Neural progenitor cell (in vitro differentiated cells): Measurements from ENCODE around the gene RBFA. TPM values are rescaled to one million over a fixed set of nuclear protein-coding genes. Genes with fewer than 3 reads are reported as not detected.

ENCODE experiments used
- DNase-seq: peaks from one replicate; pipeline ENCODE4 v3.0.0-alpha.2; 2016; ENCODE audit warnings: low spot score
- H2AFZ ChIP-seq: fragments of 200-600 bp; sonication (generic); replicated peaks from 2 replicates; pipeline ENCODE4 v1.6.1; 2016; ENCODE audit warnings: antibody characterized with exemption
- H3F3A ChIP-seq: fragments of 200-600 bp; sonication (generic); 2 replicates; pipeline ENCODE4 v1.6.1; 2016; ENCODE audit warnings: antibody characterized with exemption, low read depth
- H3K27ac ChIP-seq: fragments of 200-600 bp; sonication (generic); 2 replicates; pipeline ENCODE4 v1.5.1; 2016; ENCODE audit warnings: mild to moderate bottlenecking
- H3K27me3 ChIP-seq: fragments of 200-600 bp; sonication (generic); 2 replicates; pipeline ENCODE4 v1.6.1; 2016; ENCODE audit warnings: mild to moderate bottlenecking, moderate library complexity
- H3K36me3 ChIP-seq: fragments of 200-600 bp; sonication (generic); 2 replicates; pipeline ENCODE4 v1.5.1; 2016
- H3K4me1 ChIP-seq: fragments of 200-600 bp; sonication (generic); 2 replicates; pipeline ENCODE4 v1.6.1; 2016; ENCODE audit warnings: mixed run types
- H3K4me2 ChIP-seq: fragments of 200-600 bp; sonication (generic); 2 replicates; pipeline ENCODE4 v1.6.1; 2016
- H3K4me3 ChIP-seq: fragments of 200-600 bp; sonication (generic); 2 replicates; pipeline ENCODE4 v1.5.1; 2016
- H3K79me2 ChIP-seq: fragments of 200-600 bp; sonication (generic); 2 replicates; pipeline ENCODE4 v1.6.1; 2016; ENCODE audit warnings: low read depth
- H3K9ac ChIP-seq: fragments of 200-600 bp; sonication (generic); 2 replicates; pipeline ENCODE4 v1.6.1; 2016
- H3K9me3 ChIP-seq: fragments of 200-600 bp; sonication (generic); 2 replicates; pipeline ENCODE4 v1.5.1; 2016; ENCODE audit warnings: low read depth
- H4K20me1 ChIP-seq: fragments of 200-600 bp; sonication (generic); 2 replicates; pipeline ENCODE4 v1.6.1; 2016; ENCODE audit warnings: low read depth
- H3K27ac Mint-ChIP-seq: 3 replicates; pipeline ENCODE4 v1.8.0; 2021; ENCODE audit warnings: mixed read lengths
- H3K27me3 Mint-ChIP-seq: 2 replicates; pipeline ENCODE4 v1.8.0; 2022; ENCODE audit warnings: low read depth, mild to moderate bottlenecking, inconsistent platforms, moderate library complexity, mixed read lengths; ENCODE audit not compliant: insufficient read depth
- H3K36me3 Mint-ChIP-seq: 3 replicates; pipeline ENCODE4 v1.8.0; 2021; ENCODE audit warnings: mixed read lengths
- H3K4me1 Mint-ChIP-seq: 3 replicates; pipeline ENCODE4 v1.8.0; 2021; ENCODE audit warnings: mixed read lengths
- H3K4me3 Mint-ChIP-seq: 3 replicates; pipeline ENCODE4 v1.8.0; 2021; ENCODE audit warnings: mild to moderate bottlenecking, moderate library complexity, mixed read lengths
- H3K9me3 Mint-ChIP-seq: 3 replicates; pipeline ENCODE4 v1.8.0; 2020; ENCODE audit warnings: mixed read lengths
- EZH2 ChIP-seq: fragments of 200-600 bp; sonication (generic); IDR thresholded peaks from 2 replicates; pipeline ENCODE4 v1.6.1; 2017; ENCODE audit warnings: antibody characterized with exemption, mild to moderate bottlenecking, moderate library complexity
- EZH2phosphoT487 ChIP-seq: fragments of 200-600 bp; sonication (generic); IDR thresholded peaks from 2 replicates; pipeline ENCODE4 v1.6.1; 2017; ENCODE audit warnings: antibody characterized with exemption
- total RNA-seq: library from RNA; depleted of rRNA; stranded (reverse); fragments of >200 nt; gene quantifications from 2 replicates; pipeline ENCODE4 v1.2.3, GENCODE V29; 2015; ENCODE audit warnings: low replicate concordance
- TF ChIP-seq, protein P1 (sequence below): fragments of 200-600 bp; sonication (generic); IDR thresholded peaks from 2 replicates; pipeline ENCODE4 v1.5.1; 2017; ENCODE audit warnings: antibody characterized with exemption, mild to moderate bottlenecking

Gene RBFA
- total RNA-seq, 1 donor from 2014 or later = 22.9 TPM

GRCh38 chr18:80075940-80076339, 41.7 kb downstream of the RBFA start:
- H3K27ac Mint-ChIP-seq = no peak overlapping the region
- H3K4me1 ChIP-seq = no peaks in the 10 kb centered on the region
- no peaks in the 10 kb centered on the region for H3K36me3 ChIP-seq
- H3K79me2 ChIP-seq = no peaks in the 10 kb centered on the region
- no peak overlapping the region for H2AFZ ChIP-seq
- H4K20me1 ChIP-seq = no peaks in the 10 kb centered on the region
- H3K9me3 Mint-ChIP-seq = peaks cover 13% of the 10 kb centered on the region
- no peak overlapping the region for H3K4me3 Mint-ChIP-seq
- H3K4me1 Mint-ChIP-seq = peaks cover 2% of the 10 kb centered on the region
- no peaks in the 10 kb centered on the region for H3F3A ChIP-seq
- no peak overlapping the region for H3K27ac ChIP-seq
- peaks cover 5% of the 10 kb centered on the region for H3K36me3 Mint-ChIP-seq
- no peaks in the 10 kb centered on the region for H3K9me3 ChIP-seq
- H3K4me2 ChIP-seq = no peak overlapping the region
- H3K4me3 ChIP-seq = no peak overlapping the region
- H3K27me3 Mint-ChIP-seq = no peaks in the 10 kb centered on the region
- no peaks in the 10 kb centered on the region for H3K27me3 ChIP-seq
- DNase-seq = no peak
- no peak for TF ChIP-seq EZH2phosphoT487
- TF ChIP-seq, protein P1, sequence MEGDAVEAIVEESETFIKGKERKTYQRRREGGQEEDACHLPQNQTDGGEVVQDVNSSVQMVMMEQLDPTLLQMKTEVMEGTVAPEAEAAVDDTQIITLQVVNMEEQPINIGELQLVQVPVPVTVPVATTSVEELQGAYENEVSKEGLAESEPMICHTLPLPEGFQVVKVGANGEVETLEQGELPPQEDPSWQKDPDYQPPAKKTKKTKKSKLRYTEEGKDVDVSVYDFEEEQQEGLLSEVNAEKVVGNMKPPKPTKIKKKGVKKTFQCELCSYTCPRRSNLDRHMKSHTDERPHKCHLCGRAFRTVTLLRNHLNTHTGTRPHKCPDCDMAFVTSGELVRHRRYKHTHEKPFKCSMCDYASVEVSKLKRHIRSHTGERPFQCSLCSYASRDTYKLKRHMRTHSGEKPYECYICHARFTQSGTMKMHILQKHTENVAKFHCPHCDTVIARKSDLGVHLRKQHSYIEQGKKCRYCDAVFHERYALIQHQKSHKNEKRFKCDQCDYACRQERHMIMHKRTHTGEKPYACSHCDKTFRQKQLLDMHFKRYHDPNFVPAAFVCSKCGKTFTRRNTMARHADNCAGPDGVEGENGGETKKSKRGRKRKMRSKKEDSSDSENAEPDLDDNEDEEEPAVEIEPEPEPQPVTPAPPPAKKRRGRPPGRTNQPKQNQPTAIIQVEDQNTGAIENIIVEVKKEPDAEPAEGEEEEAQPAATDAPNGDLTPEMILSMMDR = no peak
- no peak for TF ChIP-seq EZH2
- H3K9ac ChIP-seq = no peak overlapping the region

GRCh38 chr18:80076379-80076778, 42.1 kb downstream of the RBFA start:
- Mint-ChIP-seq H3K27ac (no peak overlapping the region), H3K36me3 (peaks cover 5% of the 10 kb centered on the region), H3K4me3 (no peak overlapping the region), H3K4me1 (peaks cover 2% of the 10 kb centered on the region), H3K9me3 (peaks cover 13% of the 10 kb centered on the region), H3K27me3 (no peaks in the 10 kb centered on the region)
- Histone ChIP-seq H3K36me3 (no peaks in the 10 kb centered on the region), H3K4me3 (no peak overlapping the region), H3F3A (no peaks in the 10 kb centered on the region), H2AFZ (no peak overlapping the region), H3K9me3 (no peaks in the 10 kb centered on the region), H3K27me3 (no peaks in the 10 kb centered on the region), H3K79me2 (no peaks in the 10 kb centered on the region), H3K4me1 (no peaks in the 10 kb centered on the region), H3K27ac (no peak overlapping the region), H3K4me2 (no peak overlapping the region), H4K20me1 (no peaks in the 10 kb centered on the region), H3K9ac (no peak overlapping the region)
- no peak for DNase-seq
- no peak for TF ChIP-seq EZH2

DNA sequence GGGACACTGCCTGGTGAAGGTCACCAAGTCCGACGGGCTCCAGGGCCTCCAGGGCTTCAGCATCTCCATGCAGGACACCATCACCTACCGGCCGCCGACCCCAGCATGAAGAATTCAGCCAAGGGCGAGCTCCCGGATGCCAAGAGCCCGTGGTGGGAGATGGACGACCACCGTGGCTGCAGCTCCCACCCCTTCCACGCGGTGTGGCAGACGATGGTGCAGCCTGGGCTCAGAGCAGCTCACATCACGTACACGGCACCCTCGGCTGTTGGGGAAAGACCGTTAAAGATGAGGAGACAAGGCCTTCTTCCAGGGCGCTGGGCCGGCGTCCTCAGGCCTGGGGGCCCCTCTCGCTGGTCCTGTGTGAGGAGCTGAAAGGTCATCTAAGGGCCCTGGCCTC, 43.6 kb downstream of the RBFA start:
- no peak overlapping the region for H3K27ac ChIP-seq
- H3F3A ChIP-seq = no peaks in the 10 kb centered on the region
- DNase-seq = no peak
- Mint-ChIP-seq H3K27ac (no peak overlapping the region), H3K27me3 (no peaks in the 10 kb centered on the region), H3K4me1 (peaks cover 2% of the 10 kb centered on the region), H3K36me3 (peaks cover 5% of the 10 kb centered on the region), H3K9me3 (peaks cover 17% of the 10 kb centered on the region), H3K4me3 (no peak overlapping the region)
- H4K20me1 ChIP-seq = no peaks in the 10 kb centered on the region
- no peaks in the 10 kb centered on the region for H3K79me2 ChIP-seq
- no peaks in the 10 kb centered on the region for H3K27me3 ChIP-seq
- no peak overlapping the region for H3K4me2 ChIP-seq
- H3K9ac ChIP-seq = no peak overlapping the region
- no peaks in the 10 kb centered on the region for H3K9me3 ChIP-seq
- TF ChIP-seq, protein P1 = no peak
- no peak for TF ChIP-seq EZH2
- no peak for TF ChIP-seq EZH2phosphoT487
- no peaks in the 10 kb centered on the region for H3K4me1 ChIP-seq
- H3K4me3 ChIP-seq = no peak overlapping the region
- no peaks in the 10 kb centered on the region for H3K36me3 ChIP-seq
- no peak overlapping the region for H2AFZ ChIP-seq

Other genes with a start within 250 kb of the RBFA start
- gene KCNG2, start 236.5 kb upstream of the RBFA start, total RNA-seq = 0.99 TPM in 1 of 2 replicates, not detected in the other
- 5.8 and 22.3 TPM in 2 replicates for gene SLC66A2, start 82.8 kb upstream of the RBFA start, total RNA-seq
- gene HSBP1L1, start 69.8 kb upstream of the RBFA start, total RNA-seq = 1.7 TPM in 1 of 2 replicates, not detected in the other
- 44.3 and 56.4 TPM in 2 replicates for gene TXNL4A, start 45.9 kb upstream of the RBFA start, total RNA-seq
- gene ADNP2, start 74.8 kb downstream of the RBFA start, total RNA-seq = 52.4 and 72.4 TPM in 2 replicates
- 21.8 and 25.2 TPM in 2 replicates for gene PARD6G, start 213.1 kb downstream of the RBFA start, total RNA-seq